K562 (cell line): Measurements from ENCODE around the gene SLC16A12. TPM values are rescaled to one million over a fixed set of nuclear protein-coding genes. Genes with fewer than 3 reads are reported as not detected.

Experiments used
- ATAC-seq: fragments of 200-7000 bp; cut with Tn5 transposase; 3 replicates; pipeline ENCODE4 v1.9.1; 2020; ENCODE audit warnings: moderate library complexity
- BruUV-seq: library from RNA; stranded (reverse); fragments of 400-500 nt; replicated peaks from 2 replicates; lab custom pipeline; 2021; lab: Mats Ljungman, UMichigan
- CTCF ChIA-PET: fragments of 300-600 bp; formaldehyde crosslinking; extraction: SDS; loops from one replicate; lab custom pipeline; 2021; ENCODE audit warnings: low intra/inter-chr PET ratio; lab: Yijun Ruan, JAX
- POLR2A ChIA-PET: fragments of 300-600, 350-650 bp; sonication (Branson Sonifier 250); formaldehyde crosslinking; extraction: SDS; loops from one replicate; lab custom pipeline; 2021; ENCODE audit warnings: antibody characterized with exemption, inconsistent platforms; lab: Yijun Ruan, JAX
- DNase-seq, 4 experiments: peaks; one replicate each; pipeline versions ENCODE4 v3.0.0 to v3.0.0-alpha.2; 2011 to 2018; ENCODE audit warnings: low spot score in 3 of 4, mixed read lengths in 3 of 4; ENCODE audit errors: extremely low read depth in 1 of 4
- FAIRE-seq: peaks from 2 replicates; lab custom pipeline; 2011; peaks lifted over from hg19 to GRCh38; lab: Jason Lieb, UNC
- H2AFZ ChIP-seq: 2 replicates; pipeline ENCODE4 v1.6.0; 2011; ENCODE audit warnings: low read depth, low read length, control low read depth, inconsistent platforms
- H3K27ac ChIP-seq: fragments of 200-600 bp; 3 replicates; pipeline ENCODE4 v1.8.0; 2011; ENCODE audit warnings: low read depth, mild to moderate bottlenecking, control low read depth, inconsistent platforms, low read length, moderate library complexity, mixed read lengths; ENCODE audit errors: extremely low read depth
- H3K27me3 ChIP-seq, 2 experiments: fragments of 300-600 bp in 1 of 2; 2 replicates in 1 of 2; 3 replicates in 1 of 2; pipeline versions ENCODE4 v1.6.0 to v1.8.0; 2011; ENCODE audit warnings: inconsistent platforms in 2 of 2, low read length in 2 of 2, mild to moderate bottlenecking in 1 of 2, mixed read lengths in 1 of 2, moderate library complexity in 1 of 2; ENCODE audit not compliant: control insufficient read depth in 2 of 2, insufficient read depth in 2 of 2
- H3K36me3 ChIP-seq: fragments of 300-600 bp; 3 replicates; pipeline ENCODE4 v1.8.0; 2011; ENCODE audit warnings: mild to moderate bottlenecking, low read length, inconsistent platforms; ENCODE audit not compliant: control insufficient read depth, insufficient read depth
- H3K4me1 ChIP-seq, 2 experiments: fragments of 200-600 bp in 1 of 2; replicated peaks in 1 of 2; 2 replicates in 1 of 2; 3 replicates in 1 of 2; pipeline versions ENCODE4 v1.5.1 to v1.8.0; 2011; ENCODE audit warnings: inconsistent platforms in 2 of 2, low read length in 2 of 2, mild to moderate bottlenecking in 1 of 2, mixed read lengths in 1 of 2, moderate library complexity in 1 of 2; ENCODE audit not compliant: control insufficient read depth in 2 of 2, insufficient read depth in 2 of 2
- H3K4me2 ChIP-seq: 2 replicates; pipeline ENCODE4 v1.6.1; 2011; ENCODE audit warnings: low read length, control low read depth, inconsistent platforms, mixed read lengths; ENCODE audit not compliant: insufficient read depth
- H3K4me3 ChIP-seq: fragments of 200-600 bp; sonication (generic), shearing (Covaris generic); 2 replicates; pipeline ENCODE4 v1.5.1; 2016; ENCODE audit warnings: control low read depth, inconsistent platforms
- H3K79me2 ChIP-seq: fragments of 200-600 bp; 3 replicates; pipeline ENCODE4 v1.8.0; 2011; ENCODE audit warnings: low read length, inconsistent platforms; ENCODE audit not compliant: control insufficient read depth, insufficient read depth
- H3K9ac ChIP-seq, 2 experiments: 2 replicates each; pipeline versions ENCODE4 v1.6.0 to v1.6.1; 2011; ENCODE audit warnings: low read depth in 2 of 2, low read length in 2 of 2, control low read depth in 1 of 2, inconsistent platforms in 1 of 2, mild to moderate bottlenecking in 1 of 2, mixed read lengths in 1 of 2; ENCODE audit not compliant: insufficient read depth in 1 of 2
- H3K9me1 ChIP-seq: one replicate; pipeline ENCODE4 v1.6.0; 2011; ENCODE audit warnings: inconsistent platforms, mild to moderate bottlenecking, low read length, moderate library complexity; ENCODE audit not compliant: control insufficient read depth, insufficient read depth
- H3K9me3 ChIP-seq: replicated peaks from 2 replicates; pipeline ENCODE4 v1.5.1; 2011; ENCODE audit warnings: low read depth, low read length, inconsistent platforms; ENCODE audit not compliant: control insufficient read depth, insufficient read depth
- H4K20me1 ChIP-seq: replicated peaks from 2 replicates; pipeline ENCODE4 v1.6.1; 2011; ENCODE audit warnings: low read length, inconsistent platforms, mixed read lengths; ENCODE audit not compliant: control insufficient read depth, insufficient read depth
- POLR3A ChIP-seq: IDR thresholded peaks from 2 replicates; pipeline ENCODE4 v1.6.1; 2011; ENCODE audit warnings: borderline replicate concordance, mild to moderate bottlenecking, moderate library complexity; ENCODE audit not compliant: insufficient read length, insufficient read depth; ENCODE audit errors: extremely low read depth
- SNRNP70 ChIP-seq: fragments of 200-400 bp; formaldehyde crosslinking; optimal IDR thresholded peaks from 2 replicates; pipeline ENCODE3; 2017; ENCODE audit warnings: low read depth, low read length
- ZNF436 ChIP-seq: fragments of 250-450, 450-650 bp; sonication (Bioruptor Pico); formaldehyde crosslinking; IDR thresholded peaks from 2 replicates; pipeline ENCODE4 v1.7.0; 2020; ENCODE audit warnings: mild to moderate bottlenecking
- WGBS: fragments of 100-300 bp; shearing (Covaris generic); methylation state at CpG from one replicate; pipeline ENCODE4 v1.1.6; 2016; ENCODE audit warnings: low coverage, mixed read lengths; ENCODE audit not compliant: insufficient coverage; ENCODE audit errors: missing lambda C conversion rate; 5-methylcytosine and 5-hydroxymethylcytosine counted together
- in situ Hi-C: fragments of 300-500 bp; cut with MboI; formaldehyde crosslinking; loops from 4 replicates; pipeline ENCODE4 v1.15.0; 2018; ENCODE audit warnings: inconsistent platforms, mixed read lengths
- intact Hi-C: fragments of 100-400 bp; cut with micrococcal nuclease; formaldehyde crosslinking; loops from 2 replicates; pipeline ENCODE4 v1.14.2; 2022
- polyA plus RNA-seq, 8 experiments: library from polyadenylated mRNA; depleted of rRNA in 4 of 8; stranded (reverse) in 5 of 8; unstranded in 3 of 8; fragments of >200 nt; fragmentation: Nextera tagmentation in 2 of 8; fragmentation: Illumina TruSeq in 1 of 8; extraction: Ambion mirVana in 2 of 8; extraction: Trizol in 1 of 8; gene quantifications; 2 replicates each; pipeline versions ENCODE4 v1.2.1 to v1.2.3, GENCODE V29; 2011 to 2014; ENCODE audit warnings: inconsistent platforms in 1 of 8, missing spikeins in 1 of 8
- total RNA-seq, 7 experiments: library from RNA; depleted of rRNA in 6 of 7; stranded (reverse); fragments of >200 nt in 6 of 7; fragmentation: Illumina TruSeq in 2 of 7; extraction: Trizol in 2 of 7; gene quantifications; 2 replicates each; pipeline versions ENCODE4 v1.2.1 to v1.2.3, GENCODE V29; 2011 to 2021; ENCODE audit warnings: low replicate concordance in 1 of 7
- TF ChIP-seq, protein P1 (sequence below), 2 experiments: fragments of 200-800 bp in 1 of 2; sonication (Bioruptor generic) in 1 of 2; sonication (generic) in 1 of 2; formaldehyde crosslinking in 1 of 2; IDR thresholded peaks in 1 of 2; conservative IDR thresholded peaks in 1 of 2; 2 replicates each; pipeline versions ENCODE4 v1.5.0 to v1.6.1; 2016 to 2020; ENCODE audit warnings: missing compliant biosample characterization in 1 of 2, missing genetic modification characterization in 1 of 2, missing genetic modification reagents in 1 of 2
- TF ChIP-seq, protein P2 (sequence below): IDR thresholded peaks from 3 replicates; pipeline ENCODE4 v1.6.1; 2011; ENCODE audit warnings: borderline replicate concordance, mild to moderate bottlenecking; ENCODE audit not compliant: insufficient read length, insufficient read depth

The SLC16A12 gene
- total and polyA plus RNA-seq, 9 of the 15 experiments (the other 6 are each of a cell fraction or from before 2014, with no cell fraction given): not detected

DNA sequence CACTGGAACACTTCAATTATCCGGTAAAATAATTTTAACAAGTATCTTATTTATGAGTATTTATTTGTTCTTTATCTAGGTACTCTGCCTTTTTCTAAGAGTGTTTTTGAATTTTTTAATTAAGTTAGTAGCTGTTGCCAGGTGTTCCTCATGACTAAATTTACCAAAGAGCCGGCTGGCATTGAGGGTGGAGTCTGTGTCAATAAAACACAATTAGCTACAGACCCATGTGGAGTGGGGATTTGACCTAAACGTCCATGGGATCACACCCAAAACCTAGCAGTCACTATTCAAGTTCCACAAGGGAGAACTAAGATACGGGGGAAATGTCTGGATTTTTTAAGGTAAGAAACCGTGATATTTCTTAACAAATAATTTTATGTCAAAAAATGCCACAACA, 9.8 kb downstream of the SLC16A12 start:
- no peaks in the 10 kb centered on the region for H3K4me1 ChIP-seq
- BruUV-seq: no TSS peak
- 0 out of 5 replicates have a peak, but pooled peaks cover 0 to 3% of the 10 kb centered on the region in 2 experiments for H3K27me3 ChIP-seq
- TF ChIP-seq POLR3A (no peak), SNRNP70 (no peak), ZNF436 (no peak)
- TF ChIP-seq, protein P1, sequence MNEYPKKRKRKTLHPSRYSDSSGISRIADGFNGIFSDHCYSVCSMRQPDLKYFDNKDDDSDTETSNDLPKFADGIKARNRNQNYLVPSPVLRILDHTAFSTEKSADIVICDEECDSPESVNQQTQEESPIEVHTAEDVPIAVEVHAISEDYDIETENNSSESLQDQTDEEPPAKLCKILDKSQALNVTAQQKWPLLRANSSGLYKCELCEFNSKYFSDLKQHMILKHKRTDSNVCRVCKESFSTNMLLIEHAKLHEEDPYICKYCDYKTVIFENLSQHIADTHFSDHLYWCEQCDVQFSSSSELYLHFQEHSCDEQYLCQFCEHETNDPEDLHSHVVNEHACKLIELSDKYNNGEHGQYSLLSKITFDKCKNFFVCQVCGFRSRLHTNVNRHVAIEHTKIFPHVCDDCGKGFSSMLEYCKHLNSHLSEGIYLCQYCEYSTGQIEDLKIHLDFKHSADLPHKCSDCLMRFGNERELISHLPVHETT (CRISPR knock-in tag; conservative IDR thresholded peaks at IDR 0.05 in 1 of 2, IDR thresholded peaks at IDR 0.05 in 1 of 2): no peak
- TF ChIP-seq, protein P2, sequence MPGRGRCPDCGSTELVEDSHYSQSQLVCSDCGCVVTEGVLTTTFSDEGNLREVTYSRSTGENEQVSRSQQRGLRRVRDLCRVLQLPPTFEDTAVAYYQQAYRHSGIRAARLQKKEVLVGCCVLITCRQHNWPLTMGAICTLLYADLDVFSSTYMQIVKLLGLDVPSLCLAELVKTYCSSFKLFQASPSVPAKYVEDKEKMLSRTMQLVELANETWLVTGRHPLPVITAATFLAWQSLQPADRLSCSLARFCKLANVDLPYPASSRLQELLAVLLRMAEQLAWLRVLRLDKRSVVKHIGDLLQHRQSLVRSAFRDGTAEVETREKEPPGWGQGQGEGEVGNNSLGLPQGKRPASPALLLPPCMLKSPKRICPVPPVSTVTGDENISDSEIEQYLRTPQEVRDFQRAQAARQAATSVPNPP: no peak
- ATAC-seq (no peak), FAIRE-seq (no peak), DNase-seq (no peak)
- H3K9me1 ChIP-seq: no peaks in the 10 kb centered on the region
- no peak overlapping the region for H2AFZ ChIP-seq
- ChIA-PET POLR2A (no interaction called here), CTCF (no interaction called here)
- H3K9me3 ChIP-seq: no peaks in the 10 kb centered on the region
- H4K20me1 ChIP-seq: no peaks in the 10 kb centered on the region
- in situ Hi-C loops (no loop called here), intact Hi-C loops (no loop called here)
- H3K36me3 ChIP-seq: no peaks in the 10 kb centered on the region
- H3K9ac ChIP-seq: no peak overlapping the region
- H3K4me3 ChIP-seq: no peak overlapping the region
- no peak overlapping the region for H3K27ac ChIP-seq
- WGBS: 0% methylated on average over 5 of the region's 5 CpGs
- H3K4me2 ChIP-seq: no peak overlapping the region
- H3K79me2 ChIP-seq: no peaks in the 10 kb centered on the region
